Fibroblast of skin of abdomen (primary cell): Measurements from ENCODE around the gene XPOT.

Experiments
- DNase-seq: peaks from one replicate; pipeline ENCODE4 v3.0.0-alpha.2; 2013

The XPOT gene

GRCh38 chr12:64427988-64428387 is 23.8 kb downstream of the XPOT start:
- DNase-seq = no peak

GRCh38 chr12:64428956-64429355 is 24.8 kb downstream of the XPOT start:
- DNase-seq = no peak

GRCh38 chr12:64430886-64431285 is 26.7 kb downstream of the XPOT start:
- no peak for DNase-seq

GRCh38 chr12:64431791-64432190 is 27.6 kb downstream of the XPOT start:
- DNase-seq = peak; percentile 20

GRCh38 chr12:64433915-64434314 is 29.7 kb downstream of the XPOT start:
- no peak for DNase-seq

GRCh38 chr12:64440100-64440499 is 35.9 kb downstream of the XPOT start:
- DNase-seq = no peak

- DNase-seq = no peak
Measured at GRCh38 chr12:64445490-64445889, 41.3 kb downstream of the XPOT start.

GRCh38 chr12:64446295-64446694 is 42.1 kb downstream of the XPOT start:
- no peak for DNase-seq

- DNase-seq = no peak
Measured at GRCh38 chr12:64450057-64450640, 46.0 kb downstream of the XPOT start.

GRCh38 chr12:64450711-64451486 is 46.7 kb downstream of the XPOT start:
- DNase-seq = no peak

- DNase-seq = peak; percentile 81
Measured at GRCh38 chr12:64451687-64452558, 47.7 kb downstream of the XPOT start, which contains the start of gene TBK1. Gene TBK1 (plus strand): TSS chr12:64452120. CDS start chr12:64455871, 3,751 bp downstream.

- peak; percentile 80 for DNase-seq
Measured at GRCh38 chr12:64452559-64453329, 48.6 kb downstream of the XPOT start.

GRCh38 chr12:64455506-64455905 is 51.3 kb downstream of the XPOT start:
- DNase-seq = no peak

GRCh38 chr12:64456119-64456518 is 51.9 kb downstream of the XPOT start:
- no peak for DNase-seq

- no peak for DNase-seq
Measured at GRCh38 chr12:64457032-64457431, 52.8 kb downstream of the XPOT start.

- no peak for DNase-seq
Measured at GRCh38 chr12:64457466-64457865, 53.3 kb downstream of the XPOT start.

- no peak for DNase-seq
Measured at GRCh38 chr12:64457923-64458322, 53.7 kb downstream of the XPOT start.

GRCh38 chr12:64459394-64459891 is 55.3 kb downstream of the XPOT start:
- DNase-seq = no peak

GRCh38 chr12:64461634-64462414 is 57.6 kb downstream of the XPOT start:
- DNase-seq = peak; percentile 94

- DNase-seq = no peak
Measured at GRCh38 chr12:64466178-64466577, 62.0 kb downstream of the XPOT start.

GRCh38 chr12:64468966-64469365 is 64.8 kb downstream of the XPOT start:
- DNase-seq = no peak
